ENCODE results near the gene CACNA1C.

Gene CACNA1C

GRCh38 chr12:2614341-2614740 lies 561.6 kb downstream of the CACNA1C start:
- no peak for DNase-seq

GRCh38 chr12:2615665-2616402 lies 563.0 kb downstream of the CACNA1C start:
- no peak for DNase-seq

DNA sequence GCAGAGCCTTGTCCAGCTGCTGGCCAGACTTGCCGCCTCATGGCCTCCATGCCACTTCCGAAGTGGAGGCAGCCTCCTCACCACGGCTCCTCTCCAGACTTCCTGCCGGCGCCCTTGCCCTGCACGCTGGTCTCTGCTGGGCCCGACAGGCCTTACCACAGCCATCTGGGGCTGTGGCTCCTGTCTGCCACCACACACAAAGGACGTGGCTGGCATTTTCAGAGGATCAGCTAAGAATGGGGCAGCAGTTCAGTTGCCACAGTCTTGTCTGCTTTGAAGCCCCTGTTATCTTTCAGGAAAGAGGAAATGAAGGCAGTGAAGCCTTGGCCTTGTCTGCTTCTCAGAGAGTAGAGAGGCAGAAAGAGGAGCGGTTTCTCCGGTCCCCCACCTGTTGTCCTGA lies 564.0 kb downstream of the CACNA1C start:
- DNase-seq, result no peak

- no peak for DNase-seq
Measured at GRCh38 chr12:2617365-2617764, 564.6 kb downstream of the CACNA1C start.

DNA sequence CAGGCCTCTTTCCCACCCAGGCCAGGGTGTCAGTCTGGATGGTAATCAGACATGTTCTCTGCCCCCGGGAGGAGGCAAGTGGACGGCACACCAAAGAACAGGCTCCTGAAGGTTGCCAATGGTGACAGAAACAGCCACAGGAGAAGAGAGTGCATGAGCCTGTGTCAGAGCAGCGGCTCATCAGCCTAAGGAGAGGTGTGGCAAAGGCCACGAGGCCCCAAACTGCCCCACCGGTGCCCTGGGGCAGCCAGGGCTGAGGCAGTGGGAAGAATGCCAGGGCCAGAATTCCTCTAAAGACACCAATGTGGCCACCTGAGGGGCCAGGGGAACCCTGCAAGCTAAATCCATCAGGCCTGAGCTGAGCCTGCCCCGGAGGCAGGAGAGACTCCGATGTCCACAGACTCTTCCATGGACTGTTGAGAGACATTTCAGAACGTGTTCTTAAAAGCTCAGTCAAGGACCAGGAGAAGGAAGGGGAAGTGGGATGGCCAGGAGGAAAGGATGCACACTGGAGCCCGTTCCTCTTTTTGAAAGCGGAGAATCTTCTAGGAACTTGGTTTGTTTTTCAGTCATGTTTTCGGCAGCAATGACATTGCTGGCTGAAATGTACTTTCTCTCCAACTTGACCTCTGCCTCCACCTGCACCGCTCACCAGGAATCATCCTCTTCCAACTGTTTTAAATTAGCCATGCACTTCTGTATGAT lies 565.7 kb downstream of the CACNA1C start:
- no peak for DNase-seq

GRCh38 chr12:2619136-2619535 lies 566.3 kb downstream of the CACNA1C start:
- no peak for DNase-seq

DNA sequence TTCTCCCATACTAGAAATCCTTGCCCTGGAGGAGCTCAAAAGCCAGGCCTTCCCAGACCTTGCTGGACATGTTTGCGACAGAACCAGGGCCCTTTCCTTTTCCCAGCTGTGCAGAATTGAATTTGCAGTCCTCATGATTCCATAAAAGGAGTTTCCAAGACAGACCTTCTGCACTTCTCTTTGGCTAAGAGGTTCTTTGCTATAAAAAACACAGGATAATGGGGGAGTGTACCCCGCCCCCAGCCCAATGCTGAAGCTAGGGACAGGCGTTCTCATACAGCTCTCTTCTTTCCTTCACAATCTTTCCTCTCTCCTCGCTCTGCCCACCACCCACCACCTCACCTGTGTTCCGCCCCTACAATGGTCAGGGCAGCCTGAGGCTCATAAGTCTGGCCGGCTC lies 569.7 kb downstream of the CACNA1C start:
- DNase-seq, result no peak

DNA sequence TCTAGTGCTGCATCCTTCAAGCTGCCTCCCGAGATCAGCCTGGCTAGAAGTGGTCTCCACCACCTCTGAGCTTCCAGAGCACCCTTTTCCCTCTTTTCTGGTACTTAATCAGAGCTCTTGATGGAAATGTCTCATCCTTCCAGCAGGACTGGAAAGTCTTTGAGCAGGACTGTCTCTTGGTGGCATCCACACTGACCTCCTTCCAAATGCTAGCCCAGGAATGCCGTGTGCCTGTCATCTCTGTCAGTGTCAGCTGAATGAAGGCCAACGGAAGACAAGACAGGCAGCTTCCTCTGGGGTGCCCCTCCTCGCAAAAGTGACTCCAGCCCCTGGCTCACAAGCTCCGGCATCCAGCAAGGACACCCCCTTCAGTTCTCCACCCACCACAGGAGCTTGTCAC lies 570.7 kb downstream of the CACNA1C start:
- DNase-seq, result no peak

DNA sequence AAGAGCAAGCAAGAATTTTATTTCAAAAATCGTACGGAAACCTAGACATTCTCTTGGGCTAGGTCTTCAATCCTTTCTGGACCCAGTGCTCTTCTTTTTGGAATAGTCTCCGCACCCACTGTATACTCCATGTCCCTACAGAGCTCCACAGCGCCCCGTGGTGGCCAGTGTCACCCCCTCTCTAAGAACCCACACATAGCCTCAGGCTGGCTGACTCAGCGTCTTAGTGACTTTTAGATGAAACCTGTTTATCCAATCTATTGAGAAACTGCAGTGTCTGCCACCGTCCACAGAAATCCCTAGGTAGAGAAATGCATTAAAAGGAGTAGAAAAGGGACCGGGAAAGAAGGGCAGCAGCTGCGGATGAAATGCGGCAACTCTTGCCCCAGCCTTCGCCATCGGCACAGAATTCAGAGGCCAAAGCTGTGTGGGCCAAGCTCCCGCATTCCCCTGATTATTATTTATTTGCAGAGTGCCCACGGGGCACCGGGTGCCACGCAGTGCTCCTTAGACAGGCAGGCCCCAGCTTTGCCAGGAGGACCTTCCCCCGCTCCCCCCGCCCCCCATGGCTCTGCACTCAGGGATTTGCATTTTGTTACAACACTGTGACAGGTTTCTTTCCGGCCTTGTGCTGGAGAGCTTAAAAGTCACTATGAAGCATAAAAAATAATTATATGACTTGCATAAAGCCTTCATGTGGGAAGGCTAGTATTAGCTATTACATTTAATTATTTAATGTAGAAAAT lies 571.9 kb downstream of the CACNA1C start:
- no peak for DNase-seq

- no peak for DNase-seq
Measured at GRCh38 chr12:2625289-2625612, 572.5 kb downstream of the CACNA1C start.

DNA sequence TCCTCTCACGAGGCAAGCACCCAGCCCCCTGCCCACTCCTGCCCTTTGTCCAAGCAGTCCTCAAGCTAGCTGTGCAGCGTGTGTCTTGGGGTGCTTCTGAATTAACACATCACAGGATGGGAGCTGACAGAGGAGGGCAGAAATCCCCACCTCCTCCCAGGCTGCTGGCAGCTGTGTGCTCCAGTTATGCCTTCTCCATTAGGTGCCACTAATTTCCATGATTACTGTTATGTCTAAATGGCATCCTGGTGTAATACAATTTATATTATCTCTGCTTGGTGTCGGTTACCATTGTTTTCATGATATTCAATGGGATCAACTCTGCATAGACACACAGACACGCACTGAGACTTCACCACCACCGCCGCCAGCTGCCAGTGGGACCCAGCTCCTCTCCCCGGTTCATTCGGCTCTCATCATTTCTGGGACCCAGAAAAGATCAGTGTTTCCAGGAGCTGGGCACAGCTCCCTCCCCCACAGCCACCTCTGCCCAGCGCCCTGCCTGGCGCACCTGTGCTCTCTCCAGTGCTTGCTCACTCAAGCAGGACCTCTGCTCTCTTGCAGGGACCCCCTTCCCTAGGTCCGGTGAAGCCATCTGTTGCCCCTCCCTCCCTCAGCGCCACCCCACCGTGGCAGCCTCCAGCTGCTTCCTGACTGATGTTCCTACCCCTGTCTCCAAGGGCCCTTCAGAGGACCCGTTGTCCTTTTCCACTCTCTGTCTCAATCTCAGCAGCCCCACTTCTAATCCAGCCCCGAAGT lies 574.5 kb downstream of the CACNA1C start:
- no peak for DNase-seq

GRCh38 chr12:2627835-2628191 lies 575.0 kb downstream of the CACNA1C start:
- no peak for DNase-seq

DNA sequence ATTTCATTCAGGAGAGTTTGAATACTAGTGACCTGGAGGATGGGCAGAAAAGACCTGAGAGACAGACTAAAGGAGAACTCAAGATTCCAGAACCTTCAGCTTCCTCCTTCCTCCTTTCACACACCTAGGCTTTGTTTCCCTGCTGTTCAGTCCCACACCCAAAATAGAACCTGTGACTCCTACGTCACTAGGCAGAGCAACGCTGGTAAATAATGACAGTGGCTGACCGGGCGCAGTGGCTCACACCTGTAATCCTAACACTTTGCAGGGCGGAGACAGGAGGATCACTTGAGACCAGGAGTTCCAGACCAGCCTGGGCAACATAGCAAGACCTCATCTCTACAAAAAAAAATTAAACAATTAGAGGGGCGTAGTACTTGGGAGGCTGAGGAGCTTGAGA lies 575.6 kb downstream of the CACNA1C start:
- no peak for DNase-seq

DNA sequence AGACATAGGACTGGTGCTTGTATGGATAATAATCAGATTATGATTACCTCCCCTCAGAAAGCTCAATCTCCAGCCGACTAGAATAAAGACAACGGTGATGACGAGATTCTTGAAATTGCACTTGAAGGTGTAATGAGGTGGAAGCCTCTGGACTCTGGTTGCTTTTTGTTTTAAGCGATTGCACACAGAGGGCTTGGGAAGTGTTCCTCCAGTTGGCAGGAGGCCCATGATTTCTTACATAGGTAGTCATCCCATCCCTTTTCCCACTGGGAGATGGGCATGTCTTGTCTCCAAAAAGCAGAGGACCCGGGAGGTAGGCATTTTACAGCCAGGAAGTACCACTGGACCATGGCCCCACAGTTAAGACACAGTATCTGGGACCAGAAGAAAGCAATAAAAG lies 576.3 kb downstream of the CACNA1C start:
- DNase-seq, result no peak

GRCh38 chr12:2631653-2632350 lies 579.0 kb downstream of the CACNA1C start:
- no peak for DNase-seq

- no peak for DNase-seq
Measured at GRCh38 chr12:2633176-2633824, 580.5 kb downstream of the CACNA1C start.

GRCh38 chr12:2633825-2634200 lies 581.0 kb downstream of the CACNA1C start:
- no peak for DNase-seq

- no peak for DNase-seq
Measured at GRCh38 chr12:2634471-2634870, 581.7 kb downstream of the CACNA1C start.

DNA sequence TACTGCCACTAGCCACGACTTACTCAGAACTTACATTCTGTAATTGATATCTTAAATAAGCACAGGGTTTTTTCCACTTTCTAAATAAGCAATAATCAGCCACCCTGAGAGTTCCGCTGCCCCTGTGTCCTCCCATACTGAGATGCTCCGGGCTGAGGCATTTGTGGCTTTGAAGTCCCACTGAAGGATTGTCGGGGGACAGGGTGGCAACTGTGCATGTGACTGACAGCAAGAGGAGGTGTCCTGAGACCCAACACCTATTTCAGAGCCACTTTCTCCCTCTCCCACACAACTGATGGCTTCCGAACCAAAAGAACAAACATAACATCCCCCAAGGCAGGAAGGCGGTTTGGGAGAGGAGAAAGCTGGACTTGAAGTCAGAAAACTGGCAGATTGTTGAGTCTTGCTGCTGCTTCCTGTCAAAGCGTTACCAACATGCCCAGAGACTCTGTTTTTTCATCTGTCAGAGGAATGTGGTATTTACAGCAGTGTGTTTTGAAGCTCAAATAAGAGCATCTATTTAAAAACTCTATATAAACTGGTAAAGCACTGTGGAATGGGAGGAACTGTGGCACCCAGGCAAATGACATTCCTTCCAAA lies 584.1 kb downstream of the CACNA1C start:
- DNase-seq, result no peak

- no peak for DNase-seq
Measured at GRCh38 chr12:2637371-2637770, 584.6 kb downstream of the CACNA1C start.

GRCh38 chr12:2638273-2639019 lies 585.7 kb downstream of the CACNA1C start:
- DNase-seq, result no peak

Data from activated gamma-delta T cell (primary cell).